ENCODE results near the gene VWA3B.
"Not testable (repeated sequence)": the region's sequence is repeated elsewhere in the genome, so short reads cannot be mapped to it uniquely, and the experiment has no call there.

VWA3B gene

DNA sequence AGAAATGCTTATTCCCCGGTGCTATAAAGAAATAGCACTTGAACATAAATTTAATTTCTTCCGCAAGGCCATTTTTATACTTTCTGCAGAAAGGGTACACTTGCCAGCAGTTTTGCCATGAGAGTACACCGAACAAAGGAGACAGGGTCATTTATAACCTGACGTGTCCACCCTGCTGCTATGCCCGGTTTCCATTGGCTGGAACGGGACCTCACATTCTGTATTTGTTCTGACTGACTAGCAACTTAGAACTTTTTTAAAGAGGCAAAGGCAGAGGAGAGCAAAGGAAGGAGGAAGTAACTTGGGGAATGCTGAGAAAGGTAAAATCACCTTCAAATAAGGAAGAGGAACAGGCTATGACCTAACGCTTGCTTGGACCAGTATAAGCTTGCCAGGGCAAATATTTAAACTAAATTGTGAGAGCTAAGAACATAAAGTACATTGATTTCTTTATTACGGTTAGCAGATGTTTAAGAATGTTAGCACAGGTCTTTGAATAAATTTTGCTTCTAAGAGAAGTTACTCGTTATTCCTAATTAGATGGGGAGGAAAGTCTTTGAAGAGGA, 220.2 kb downstream of the VWA3B start:
- DNase-seq: not testable (repeated sequence)

DNA sequence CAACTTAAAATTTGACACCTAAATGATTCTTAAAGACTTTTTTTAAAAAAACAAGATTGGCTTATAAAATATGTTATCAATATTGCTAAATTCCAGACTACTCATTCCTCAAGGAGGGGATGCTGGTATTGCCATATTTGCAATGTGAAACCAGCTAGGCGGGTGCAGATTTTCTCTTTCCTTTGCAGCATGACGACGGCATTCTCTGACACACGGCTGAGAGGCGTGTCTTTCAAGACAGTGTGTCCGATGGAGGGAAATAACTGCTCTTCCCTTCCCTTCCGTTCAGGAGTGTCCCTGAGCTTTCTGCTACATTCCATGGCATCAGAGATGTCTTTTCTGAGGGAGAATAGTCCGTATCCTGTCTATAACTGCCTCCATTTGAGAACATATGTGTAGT, 221.1 kb downstream of the VWA3B start:
- DNase-seq: no peak

DNA sequence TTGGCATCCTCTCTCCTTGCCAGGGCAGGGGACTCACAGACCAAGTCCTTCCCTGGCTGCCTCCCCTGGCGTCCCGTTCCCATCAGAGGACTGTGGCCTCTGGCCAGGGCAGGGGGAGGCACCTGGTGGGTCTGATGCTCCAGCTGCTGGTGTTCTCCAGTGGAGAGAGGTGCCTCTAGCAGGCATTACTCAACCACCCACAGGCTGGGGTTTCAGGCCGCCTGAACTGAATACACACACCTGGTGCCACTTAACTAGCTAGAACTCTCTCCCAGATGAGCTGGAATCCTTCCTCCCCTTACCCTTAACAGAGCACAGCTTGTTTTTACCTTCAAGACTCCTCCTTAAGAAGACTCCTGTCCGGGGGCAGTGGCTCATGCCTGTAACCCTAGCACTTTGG, 221.6 kb downstream of the VWA3B start:
- no peak for DNase-seq

DNA sequence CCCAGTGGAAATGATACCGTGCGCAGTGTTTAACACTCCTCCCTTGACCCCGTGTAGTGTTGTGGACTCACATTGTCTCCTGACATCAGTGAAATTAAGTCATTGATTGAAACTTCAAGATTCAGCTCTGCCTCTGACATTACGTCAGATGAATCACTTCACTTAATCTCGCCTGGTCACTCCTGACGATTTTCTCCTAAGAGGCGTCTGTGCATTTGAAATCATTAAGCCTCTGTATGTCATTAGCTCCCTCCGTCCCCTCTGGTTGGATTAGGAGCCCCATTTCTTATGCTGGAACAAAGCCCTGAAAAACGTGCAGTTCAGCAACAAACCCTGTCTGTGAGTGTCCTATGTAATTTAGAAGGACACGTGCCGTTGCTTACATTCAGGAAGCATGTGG, 222.6 kb downstream of the VWA3B start:
- no peak for DNase-seq

DNA sequence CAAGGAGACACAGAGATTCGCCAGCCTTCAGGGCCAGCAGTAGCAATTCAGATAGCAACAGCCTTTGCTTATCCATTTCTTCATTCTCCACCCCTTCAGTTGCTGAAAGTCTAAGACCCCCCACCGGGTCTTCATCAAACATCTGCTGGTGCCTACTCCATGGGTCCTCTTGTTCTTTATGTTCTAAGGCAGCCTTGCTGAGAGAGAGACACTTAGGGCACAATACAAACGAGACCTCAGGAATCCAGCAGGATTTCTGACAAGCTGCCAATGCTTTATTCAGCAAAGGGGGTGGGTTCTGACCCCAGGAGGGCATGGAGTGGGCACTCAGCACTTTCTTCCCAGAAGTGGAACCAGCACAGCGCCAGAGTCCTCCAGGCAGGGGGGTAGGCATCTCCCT, 223.0 kb downstream of the VWA3B start:
- no peak for DNase-seq

DNA sequence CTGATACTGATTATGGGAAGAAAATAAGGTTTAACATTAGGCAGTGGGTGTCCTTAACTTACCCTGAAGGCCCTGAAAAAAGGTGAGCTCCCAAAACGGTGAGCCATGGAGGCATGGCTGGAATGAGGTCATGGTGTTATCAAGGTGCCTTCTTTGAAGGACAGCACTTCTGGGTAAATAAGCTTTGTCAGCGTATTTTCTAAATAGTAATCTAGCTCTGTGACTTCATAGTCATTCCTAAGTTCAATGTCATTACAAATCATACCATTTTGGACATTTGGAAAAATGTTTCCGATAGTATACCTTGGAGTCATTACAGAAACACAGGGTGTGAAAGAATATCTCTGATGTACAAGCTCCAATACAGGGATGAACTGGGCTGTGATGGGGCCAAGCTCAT, 224.1 kb downstream of the VWA3B start:
- DNase-seq: no peak

DNA sequence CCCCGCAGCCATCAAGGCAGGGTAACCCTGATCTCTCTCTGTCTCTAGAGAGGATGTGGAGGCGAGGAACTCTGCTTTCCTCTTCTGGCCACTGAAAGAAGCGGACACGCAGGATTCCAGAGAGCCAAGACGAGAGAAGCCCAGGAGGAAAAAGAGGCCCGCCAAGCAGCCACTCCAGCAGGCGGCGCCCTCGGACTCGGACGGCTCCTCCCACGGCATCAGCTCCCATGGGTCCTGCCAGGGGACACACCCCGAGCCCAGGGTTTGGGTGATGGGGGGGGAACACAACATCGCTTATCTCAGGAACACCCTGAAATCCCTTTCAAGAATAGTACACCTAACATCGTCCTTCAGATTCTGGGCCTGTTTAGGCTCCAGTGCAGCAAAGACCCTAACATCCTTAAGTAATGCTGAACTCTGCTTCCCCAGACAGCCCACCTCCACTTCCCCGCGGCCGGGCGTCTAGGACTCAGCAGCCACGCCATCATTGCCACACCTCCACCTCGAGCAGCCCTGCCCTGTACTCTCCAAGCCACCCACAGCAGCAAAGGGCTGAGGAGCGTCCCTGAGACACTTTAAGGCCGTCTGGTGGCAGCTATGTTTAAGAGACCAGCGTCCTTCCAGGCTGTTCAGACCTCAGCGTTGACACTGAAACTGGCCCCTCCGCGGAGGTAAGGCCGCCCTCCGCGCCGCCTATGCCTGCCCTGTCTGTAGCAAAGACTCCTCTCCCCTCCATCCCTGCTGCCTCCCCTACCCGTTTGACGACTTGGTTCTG, 225.0 kb downstream of the VWA3B start:
- no peak for DNase-seq

DNA sequence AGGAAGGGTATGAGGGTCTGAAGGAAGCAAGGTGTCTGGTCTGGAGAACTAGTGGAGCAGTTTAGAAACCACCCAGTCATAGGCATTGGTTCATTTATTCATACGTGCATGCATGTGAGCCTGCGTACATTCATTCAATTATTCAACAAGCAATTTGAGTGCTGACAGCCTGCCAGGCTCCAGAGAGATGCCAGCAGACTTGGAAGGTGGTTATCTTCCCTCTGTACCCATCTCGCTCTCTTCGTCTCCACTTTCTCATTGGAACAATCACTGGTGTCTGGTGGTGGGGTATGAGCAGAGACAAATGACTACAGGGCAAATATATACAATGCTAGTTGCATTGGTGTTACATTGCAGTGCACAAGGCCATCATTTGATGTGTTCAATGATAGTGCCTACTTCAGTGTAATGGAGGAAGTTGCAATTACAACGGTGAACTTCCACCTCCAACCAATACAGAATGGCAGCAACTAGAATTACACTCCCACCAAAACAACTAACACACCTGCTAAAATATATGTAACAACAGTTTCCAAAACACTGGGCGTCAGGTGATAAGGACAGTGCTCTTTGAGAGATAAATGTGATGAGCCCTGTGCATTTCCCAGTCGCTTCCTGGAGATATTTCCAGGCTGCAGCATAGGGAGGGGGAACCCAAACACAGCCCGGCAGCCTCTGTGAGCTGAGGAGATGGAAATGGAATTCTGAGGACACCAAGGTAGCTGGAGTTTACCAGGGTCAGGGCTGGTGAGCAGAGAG, 226.7 kb downstream of the VWA3B start:
- no peak for DNase-seq

DNA sequence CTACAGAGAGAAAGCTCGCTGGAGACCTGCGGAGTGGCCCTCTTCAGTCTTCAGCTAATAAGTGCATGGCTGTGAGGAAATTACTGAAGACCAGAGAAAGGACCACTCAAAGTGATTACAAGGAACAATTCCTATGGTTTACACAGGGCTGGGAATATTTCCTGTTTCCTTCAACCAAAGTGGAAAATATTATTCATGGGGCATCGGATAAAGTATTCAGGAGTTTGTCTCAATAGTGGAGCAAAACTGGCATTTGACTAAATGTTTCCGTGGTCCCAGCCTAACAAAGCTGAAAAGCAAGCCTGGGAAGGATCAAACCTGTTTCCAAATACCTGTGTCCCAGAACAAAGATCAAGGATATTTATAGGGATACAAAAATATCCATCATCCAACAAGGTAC, 227.3 kb downstream of the VWA3B start:
- no peak for DNase-seq

DNA sequence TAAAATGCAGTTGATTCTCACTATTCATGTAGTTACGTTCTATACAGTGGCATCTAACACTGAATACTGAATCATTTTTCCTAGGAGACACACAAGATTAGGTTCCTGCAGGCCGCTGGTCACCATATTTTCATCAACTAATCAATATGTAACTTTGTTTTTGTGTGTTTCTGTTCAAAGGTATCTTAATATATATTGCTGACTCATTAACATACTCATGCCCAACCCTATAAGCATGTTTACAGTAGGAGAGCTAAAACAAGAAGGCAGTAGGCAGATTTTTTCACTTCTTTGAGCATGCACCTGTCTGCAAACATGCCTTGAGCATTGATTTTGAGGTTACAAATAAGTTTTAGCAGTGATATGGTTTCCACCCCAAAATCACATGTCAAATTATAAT, 229.0 kb downstream of the VWA3B start:
- no peak for DNase-seq

DNA sequence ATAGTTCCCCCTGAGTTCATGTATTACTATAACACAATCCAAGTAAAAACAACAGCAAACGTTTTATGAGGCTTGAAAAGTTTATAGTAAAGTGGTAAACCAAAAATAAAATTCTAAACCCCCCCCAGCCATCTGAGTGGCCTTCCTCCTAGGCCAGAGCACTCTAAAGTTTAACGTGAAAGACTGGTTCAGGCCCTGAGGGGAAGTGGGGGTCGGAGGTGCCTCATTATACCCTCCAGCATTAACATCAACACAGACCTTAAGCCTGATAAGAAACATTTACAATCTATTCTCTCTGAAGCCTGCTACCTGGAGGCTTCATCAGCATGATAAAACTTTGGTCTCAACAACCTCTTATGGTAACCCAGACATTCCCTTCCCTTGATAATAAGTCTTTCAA, 230.2 kb downstream of the VWA3B start:
- no peak for DNase-seq

DNA sequence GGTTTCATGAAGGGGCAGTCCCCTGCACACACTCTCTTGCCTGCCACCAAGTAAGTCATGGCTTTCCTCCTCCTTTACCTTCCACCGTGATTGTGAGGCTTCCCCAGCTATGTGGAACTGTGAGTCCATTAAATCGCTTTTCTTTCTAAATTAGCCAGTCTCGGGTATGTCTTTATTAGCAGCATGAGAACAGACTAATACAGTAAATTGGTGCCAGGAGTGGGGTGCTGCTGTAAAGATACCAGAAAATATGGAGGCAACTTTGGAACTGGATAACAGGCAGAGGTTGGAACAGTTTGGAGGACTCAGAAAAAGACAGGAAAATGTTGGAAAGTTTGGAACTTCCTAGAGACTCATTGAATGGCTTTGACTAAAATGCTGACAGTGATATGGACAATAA, 233.2 kb downstream of the VWA3B start:
- not testable (repeated sequence) for DNase-seq

DNA sequence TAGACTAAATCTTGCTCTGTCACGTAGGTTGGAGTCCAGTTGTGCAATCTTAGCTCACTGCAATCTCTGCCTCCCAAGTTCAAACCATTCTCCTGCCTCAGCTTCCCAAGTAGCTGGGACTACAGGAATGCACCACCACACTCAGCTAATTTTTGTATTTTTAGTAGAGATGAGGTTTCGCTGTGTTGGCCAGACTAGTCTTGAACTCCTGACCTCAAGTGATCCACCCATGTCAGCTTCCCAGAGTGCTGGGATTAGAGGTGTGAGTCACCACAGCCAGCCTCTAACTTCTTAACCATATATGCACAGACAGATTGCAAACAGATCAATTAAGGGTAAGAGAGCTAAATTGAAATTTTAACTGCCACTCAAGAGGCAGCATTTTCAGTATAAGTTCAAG, 237.2 kb downstream of the VWA3B start:
- DNase-seq: no peak

DNA sequence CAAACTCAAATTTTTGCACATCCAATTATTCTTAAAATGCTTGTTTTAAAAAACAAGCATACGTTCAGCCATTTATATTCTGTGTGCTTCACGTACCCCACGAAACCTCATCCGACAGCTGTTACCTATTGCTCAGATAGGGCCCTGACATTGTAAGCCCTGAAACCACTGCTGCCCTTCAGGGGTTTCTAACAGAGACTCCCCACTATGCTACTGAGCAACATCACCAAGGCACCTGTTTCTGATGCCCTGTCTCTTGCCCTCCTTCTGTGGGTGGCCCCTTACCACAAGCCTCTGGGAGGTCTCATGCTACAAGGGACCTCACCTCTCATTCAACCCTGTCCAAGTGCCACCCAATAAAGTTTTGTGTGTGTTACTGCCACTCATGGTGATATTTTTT, 240.8 kb downstream of the VWA3B start:
- DNase-seq: no peak

DNA sequence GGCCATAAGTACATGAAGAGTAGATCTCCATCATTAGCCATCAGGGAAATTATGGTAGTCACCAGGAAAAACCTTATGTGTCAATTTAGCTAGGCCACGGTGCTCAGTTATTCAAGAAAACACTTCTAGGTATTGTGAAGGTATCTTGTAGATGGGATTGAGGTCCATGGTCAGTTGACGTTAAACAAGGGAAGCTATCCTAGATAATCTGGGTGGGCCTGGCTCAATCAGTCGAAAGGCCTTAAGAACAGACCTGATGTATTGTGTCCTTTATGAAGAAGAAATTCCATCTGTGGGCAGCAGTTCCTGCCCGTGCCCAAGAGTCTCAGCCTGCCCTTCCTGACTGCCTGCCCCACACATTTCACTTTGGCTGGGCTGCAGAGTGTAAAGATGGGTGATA, 242.6 kb downstream of the VWA3B start:
- no peak for DNase-seq

DNA sequence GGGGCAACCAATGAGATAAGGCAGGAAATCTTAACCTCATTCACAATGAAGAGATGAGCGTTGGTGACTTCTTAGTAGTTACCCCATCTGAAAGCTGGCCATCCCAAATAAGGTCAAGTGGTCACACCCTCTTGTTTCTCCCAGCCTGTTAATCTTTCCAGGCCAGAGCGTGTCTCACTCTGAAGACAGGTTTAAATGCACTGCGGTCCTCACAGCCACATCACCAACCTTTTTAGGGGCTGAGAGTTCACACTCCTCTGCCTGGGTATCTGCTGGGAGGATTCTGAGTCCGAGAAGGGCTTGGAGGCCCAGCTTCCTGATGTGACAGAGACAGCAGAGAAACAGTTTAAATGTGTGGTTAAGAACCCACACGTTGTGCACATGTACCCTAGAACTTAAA, 246.0 kb downstream of the VWA3B start:
- no peak for DNase-seq

DNA sequence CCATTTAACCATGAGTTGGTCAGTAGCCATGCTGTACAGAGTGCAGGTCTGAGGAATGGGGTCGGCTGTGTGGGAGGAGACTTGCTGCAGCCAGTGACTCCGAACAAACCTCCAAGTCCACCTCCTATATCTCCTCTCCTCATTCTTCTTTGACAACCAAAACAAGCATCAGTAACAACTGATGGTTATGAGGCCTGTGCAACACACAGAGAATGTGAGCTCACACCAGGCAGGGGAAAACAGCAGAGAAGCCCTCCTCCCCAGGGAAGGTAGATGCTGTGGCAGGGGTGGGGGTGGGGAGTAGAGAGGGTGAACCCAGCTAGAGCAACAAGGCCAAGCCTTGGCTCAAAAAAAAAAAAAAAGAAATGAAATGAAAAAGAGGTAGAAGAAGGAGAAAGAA, 247.0 kb downstream of the VWA3B start:
- DNase-seq: no peak

DNA sequence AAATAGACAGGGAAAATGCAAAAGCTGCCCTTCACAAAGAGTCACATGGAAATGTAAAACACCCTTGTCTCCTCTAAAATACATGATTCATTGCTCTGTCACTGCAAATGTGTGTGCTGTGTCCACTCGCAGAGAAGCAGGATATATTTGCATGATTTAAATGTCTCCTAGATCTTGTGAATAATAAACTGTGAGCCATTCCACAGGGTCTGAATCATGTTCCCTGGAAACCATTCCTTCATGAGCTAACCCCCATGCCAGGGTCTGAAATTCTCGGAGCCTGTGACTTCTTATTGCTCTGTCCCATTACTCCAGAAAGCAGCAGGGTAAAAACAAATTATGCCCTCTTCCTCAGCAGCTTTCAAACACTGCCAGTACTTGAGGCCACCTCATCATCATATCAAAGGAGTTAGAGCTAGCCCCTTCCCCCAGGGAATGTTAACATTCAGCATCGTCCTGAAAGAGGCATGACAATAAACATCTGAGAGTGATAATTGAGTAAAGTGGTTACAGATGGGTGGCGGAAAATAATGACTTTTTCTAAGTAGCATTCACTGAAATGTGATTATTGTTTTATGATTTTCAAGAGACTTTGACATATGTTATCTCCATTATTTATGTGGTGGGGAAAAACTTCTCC, 247.6 kb downstream of the VWA3B start:
- DNase-seq: no peak

DNA sequence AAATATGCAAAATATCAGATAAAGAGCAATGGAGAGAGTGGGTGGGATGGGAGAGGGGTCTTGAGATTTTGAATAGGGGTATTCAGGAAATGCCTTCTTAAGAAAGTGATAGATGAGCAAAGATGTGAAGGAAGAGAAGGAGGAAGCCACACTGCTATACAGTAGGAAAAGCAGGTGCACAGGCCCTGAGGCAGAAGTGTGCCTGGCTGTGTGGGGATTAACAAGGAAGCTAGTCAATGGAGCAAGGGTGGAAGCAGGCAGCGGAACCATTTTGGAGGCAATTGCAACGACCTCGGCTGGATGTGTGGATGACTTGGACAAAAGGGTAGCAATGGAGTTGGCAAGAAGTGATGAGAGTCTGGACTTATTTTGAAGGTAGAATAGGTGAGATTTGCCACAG, 248.3 kb downstream of the VWA3B start:
- no peak for DNase-seq

DNA sequence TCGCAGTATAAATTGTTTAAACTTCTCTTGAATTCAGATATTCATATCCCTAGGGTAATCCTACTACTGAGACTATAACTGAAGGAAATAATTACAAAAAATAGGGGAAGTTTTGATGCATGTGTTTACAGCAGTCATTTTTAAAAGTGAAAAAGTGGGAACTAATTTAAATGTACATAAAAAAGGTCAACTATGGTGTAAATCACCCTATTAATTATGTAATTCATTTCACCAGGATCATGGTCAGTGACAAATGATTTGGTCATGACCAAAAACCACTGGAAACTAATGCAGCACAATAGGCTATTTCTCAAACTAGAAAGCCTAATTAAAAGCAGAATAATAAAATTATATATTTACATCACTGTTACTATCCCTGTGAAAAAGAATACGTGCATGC, 254.3 kb downstream of the VWA3B start:
- DNase-seq: no peak

DNA sequence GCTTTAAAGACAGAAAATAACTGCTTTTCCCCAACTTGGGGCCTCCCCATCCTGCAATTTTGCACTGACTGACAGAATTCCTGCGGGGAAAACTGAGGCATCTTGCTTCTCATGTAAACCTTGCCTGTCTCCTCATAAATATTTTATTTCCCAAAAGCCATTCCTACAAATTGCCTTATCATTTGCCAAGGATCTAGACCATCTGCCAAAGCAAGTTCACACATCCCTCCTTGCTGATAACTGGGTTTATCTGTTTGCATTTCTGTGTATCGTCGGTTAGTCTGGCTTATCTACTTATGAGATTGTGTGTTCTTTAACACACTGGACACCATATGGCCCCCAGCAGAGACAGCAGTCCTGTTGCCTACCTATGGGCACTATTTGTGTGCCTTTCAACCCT, 256.3 kb downstream of the VWA3B start:
- no peak for DNase-seq

DNA sequence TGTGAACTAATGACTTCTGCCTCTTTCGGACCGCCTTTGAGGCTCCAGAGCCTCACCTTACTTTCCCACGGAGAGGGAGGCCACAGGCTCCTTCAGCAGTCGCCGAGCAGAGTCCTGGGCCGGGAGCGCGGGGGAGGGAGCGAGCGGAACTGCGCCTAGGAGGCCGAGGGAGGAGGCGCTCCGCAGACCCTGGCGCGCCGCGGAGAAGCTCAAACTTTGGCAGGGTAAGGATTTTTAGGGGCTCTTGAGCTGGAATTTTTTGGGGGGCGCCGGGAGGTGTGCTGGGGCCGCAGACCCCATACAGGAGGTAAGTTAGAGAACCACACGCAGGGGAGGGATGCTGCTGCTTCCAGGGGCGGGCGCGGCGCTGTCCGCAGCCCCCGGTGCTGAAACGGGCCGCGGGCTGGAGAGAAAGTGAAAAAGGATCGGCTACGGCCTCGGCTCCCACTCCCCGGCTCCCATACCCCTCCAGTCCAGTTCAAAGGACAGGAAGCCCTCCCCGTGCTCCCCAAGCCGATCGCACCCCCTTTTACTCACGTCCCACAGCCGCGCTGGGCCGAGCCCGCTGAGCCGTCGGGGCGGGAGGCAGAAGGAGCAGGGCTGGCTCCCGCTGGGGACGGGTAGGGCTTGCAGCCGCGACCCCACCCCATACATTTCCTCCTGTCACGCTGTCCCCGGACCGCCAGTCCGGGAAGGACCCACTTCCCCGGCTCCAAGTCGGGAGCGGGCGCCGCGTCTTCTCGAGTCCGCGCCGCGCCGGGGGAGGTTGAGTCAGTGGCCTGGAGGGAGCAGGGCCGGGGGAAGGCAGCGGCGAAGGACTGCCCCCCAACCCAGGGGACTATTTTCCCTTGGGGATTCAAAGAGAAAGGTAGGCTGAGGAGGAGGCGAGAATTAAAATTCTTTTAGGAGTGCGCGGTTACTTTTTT, 259.6 kb downstream of the VWA3B start, which contains the start of gene CNGA3:
Gene CNGA3 (plus strand): TSS at position 146 of the 926 bp plus-strand sequence. CDS start 23,520 bp downstream, outside the sequence.
- DNase-seq: no peak

Measured in Kasumi-1 (cell line).